ENCODE data around the gene METTL25B. TPM values are rescaled to one million over a fixed set of nuclear protein-coding genes. Genes with fewer than 3 reads are reported as not detected.

Gene METTL25B
- total and polyA plus RNA-seq, 2 of the 13 experiments (the other 11 are each of a cell fraction or from before 2014, with no cell fraction given), result 11.9 to 24.0 TPM

DNA sequence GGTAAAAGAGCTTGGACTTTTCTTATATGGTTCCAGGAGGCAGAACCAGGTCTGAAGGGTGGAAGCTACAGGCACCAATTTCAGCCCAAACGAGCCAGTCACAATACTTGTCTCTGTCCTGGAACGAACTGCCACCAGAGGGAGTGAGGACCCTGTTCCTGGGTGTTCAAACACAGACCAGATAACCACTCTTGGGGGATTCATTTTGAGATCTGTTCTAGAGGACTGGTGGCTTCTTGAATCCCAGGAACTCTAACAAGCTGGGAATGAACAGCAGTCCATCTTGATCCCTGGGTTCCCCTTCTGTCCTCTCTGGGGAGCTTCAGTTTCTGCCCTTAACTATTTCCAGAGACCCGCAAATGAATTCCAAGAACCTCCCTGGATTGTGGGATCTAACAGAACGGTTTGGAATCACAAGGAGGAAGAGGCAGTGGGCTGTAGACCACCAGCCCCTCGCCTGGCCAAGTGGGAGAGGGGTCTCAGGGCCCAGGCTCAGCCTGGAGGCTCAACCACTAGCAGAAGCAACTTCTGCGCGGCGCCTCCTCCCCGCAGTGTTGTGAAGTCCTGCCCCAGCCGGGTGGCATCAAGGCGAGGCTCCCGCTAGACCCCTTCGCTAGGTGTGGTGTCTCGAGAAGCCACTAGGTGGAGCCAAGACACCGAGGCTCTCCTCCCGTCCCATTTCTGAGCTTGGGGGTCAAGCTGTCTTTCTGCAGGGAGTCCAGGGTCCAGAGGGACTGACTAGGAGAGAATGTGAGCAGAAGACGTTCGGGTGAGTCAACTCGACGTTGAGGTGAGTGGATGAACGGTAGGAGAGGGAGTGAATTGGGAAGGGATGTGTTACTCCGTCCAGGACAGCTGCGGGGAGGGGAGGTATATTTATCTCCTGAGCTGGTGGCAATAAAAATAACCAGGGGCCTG is 39.0 kb upstream of the METTL25B start (continued):
- TF ChIP-seq ASH2L (IDR thresholded peaks at IDR 0.05; ENCODE audit: insufficient read length, low read depth, low read length) (peak; percentile 54), GZF1 (CRISPR knock-in tag; IDR thresholded peaks at IDR 0.05) (no peak), MIER3 (CRISPR knock-in tag; IDR thresholded peaks at IDR 0.05; ENCODE audit: borderline replicate concordance) (peak; percentile 53; the same call in 1 of the 2 replicates), BORCS8-MEF2B (CRISPR knock-in tag; IDR thresholded peaks at IDR 0.05) (peak; percentile 59), PHF5A (CRISPR knock-in tag; IDR thresholded peaks at IDR 0.05; ENCODE audit: low read depth, unreplicated experiment) (no peak), MED1 (CRISPR knock-in tag; IDR thresholded peaks at IDR 0.05) (peak; percentile 20; the same call in 1 of the 2 replicates), ZNF343 (CRISPR knock-in tag; IDR thresholded peaks at IDR 0.05) (peak; percentile 26; the same call in 1 of the 2 replicates), ZNF761 (CRISPR knock-in tag; conservative IDR thresholded peaks at IDR 0.05) (0 out of 2 replicates have a peak, but pooled peaks have one; percentile 30), ZNF143 (CRISPR knock-in tag; IDR thresholded peaks at IDR 0.05) (0 out of 2 replicates have a peak, but pooled peaks have one; percentile 17), IKZF1 (IDR thresholded peaks at IDR 0.05) (no peak), SOX6 (IDR thresholded peaks at IDR 0.05) (no peak), SOX6 (CRISPR knock-in tag; IDR thresholded peaks at IDR 0.05) (peak; percentile 21; the same call in 1 of the 2 replicates), CEBPB (IDR thresholded peaks at IDR 0.05; ENCODE audit: borderline replicate concordance, low read depth, low read length) (no peak), KDM6A (CRISPR knock-in tag; IDR thresholded peaks at IDR 0.05; ENCODE audit: low read depth) (no peak), ZNF790 (CRISPR knock-in tag; IDR thresholded peaks at IDR 0.05; ENCODE audit: borderline replicate concordance) (no peak), ZFAT (CRISPR knock-in tag; conservative IDR thresholded peaks at IDR 0.05) (no peak), KLF11 (CRISPR knock-in tag; IDR thresholded peaks at IDR 0.05) (no peak), HOXA9 (CRISPR knock-in tag; IDR thresholded peaks at IDR 0.05; ENCODE audit: borderline replicate concordance) (no peak), CBX5 (CRISPR knock-in tag; IDR thresholded peaks at IDR 0.05; ENCODE audit: borderline replicate concordance) (peak; percentile 47; the same call in 1 of the 2 replicates), HNRNPUL1 (IDR thresholded peaks at IDR 0.05; ENCODE audit: low read depth, low read length) (no peak), RORA (CRISPR knock-in tag; IDR thresholded peaks at IDR 0.05) (no peak)
- TF ChIP-seq, protein P1, sequence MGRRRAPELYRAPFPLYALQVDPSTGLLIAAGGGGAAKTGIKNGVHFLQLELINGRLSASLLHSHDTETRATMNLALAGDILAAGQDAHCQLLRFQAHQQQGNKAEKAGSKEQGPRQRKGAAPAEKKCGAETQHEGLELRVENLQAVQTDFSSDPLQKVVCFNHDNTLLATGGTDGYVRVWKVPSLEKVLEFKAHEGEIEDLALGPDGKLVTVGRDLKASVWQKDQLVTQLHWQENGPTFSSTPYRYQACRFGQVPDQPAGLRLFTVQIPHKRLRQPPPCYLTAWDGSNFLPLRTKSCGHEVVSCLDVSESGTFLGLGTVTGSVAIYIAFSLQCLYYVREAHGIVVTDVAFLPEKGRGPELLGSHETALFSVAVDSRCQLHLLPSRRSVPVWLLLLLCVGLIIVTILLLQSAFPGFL (CRISPR knock-in tag; IDR thresholded peaks at IDR 0.05), result no peak
- TF ChIP-seq, protein P2, sequence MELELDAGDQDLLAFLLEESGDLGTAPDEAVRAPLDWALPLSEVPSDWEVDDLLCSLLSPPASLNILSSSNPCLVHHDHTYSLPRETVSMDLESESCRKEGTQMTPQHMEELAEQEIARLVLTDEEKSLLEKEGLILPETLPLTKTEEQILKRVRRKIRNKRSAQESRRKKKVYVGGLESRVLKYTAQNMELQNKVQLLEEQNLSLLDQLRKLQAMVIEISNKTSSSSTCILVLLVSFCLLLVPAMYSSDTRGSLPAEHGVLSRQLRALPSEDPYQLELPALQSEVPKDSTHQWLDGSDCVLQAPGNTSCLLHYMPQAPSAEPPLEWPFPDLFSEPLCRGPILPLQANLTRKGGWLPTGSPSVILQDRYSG (CRISPR knock-in tag; IDR thresholded peaks at IDR 0.05), result no peak
- TF ChIP-seq, protein P3, sequence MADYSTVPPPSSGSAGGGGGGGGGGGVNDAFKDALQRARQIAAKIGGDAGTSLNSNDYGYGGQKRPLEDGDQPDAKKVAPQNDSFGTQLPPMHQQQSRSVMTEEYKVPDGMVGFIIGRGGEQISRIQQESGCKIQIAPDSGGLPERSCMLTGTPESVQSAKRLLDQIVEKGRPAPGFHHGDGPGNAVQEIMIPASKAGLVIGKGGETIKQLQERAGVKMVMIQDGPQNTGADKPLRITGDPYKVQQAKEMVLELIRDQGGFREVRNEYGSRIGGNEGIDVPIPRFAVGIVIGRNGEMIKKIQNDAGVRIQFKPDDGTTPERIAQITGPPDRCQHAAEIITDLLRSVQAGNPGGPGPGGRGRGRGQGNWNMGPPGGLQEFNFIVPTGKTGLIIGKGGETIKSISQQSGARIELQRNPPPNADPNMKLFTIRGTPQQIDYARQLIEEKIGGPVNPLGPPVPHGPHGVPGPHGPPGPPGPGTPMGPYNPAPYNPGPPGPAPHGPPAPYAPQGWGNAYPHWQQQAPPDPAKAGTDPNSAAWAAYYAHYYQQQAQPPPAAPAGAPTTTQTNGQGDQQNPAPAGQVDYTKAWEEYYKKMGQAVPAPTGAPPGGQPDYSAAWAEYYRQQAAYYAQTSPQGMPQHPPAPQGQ (CRISPR knock-in tag; IDR thresholded peaks at IDR 0.05; ENCODE audit: borderline replicate concordance), result no peak
- TF ChIP-seq, protein P4, sequence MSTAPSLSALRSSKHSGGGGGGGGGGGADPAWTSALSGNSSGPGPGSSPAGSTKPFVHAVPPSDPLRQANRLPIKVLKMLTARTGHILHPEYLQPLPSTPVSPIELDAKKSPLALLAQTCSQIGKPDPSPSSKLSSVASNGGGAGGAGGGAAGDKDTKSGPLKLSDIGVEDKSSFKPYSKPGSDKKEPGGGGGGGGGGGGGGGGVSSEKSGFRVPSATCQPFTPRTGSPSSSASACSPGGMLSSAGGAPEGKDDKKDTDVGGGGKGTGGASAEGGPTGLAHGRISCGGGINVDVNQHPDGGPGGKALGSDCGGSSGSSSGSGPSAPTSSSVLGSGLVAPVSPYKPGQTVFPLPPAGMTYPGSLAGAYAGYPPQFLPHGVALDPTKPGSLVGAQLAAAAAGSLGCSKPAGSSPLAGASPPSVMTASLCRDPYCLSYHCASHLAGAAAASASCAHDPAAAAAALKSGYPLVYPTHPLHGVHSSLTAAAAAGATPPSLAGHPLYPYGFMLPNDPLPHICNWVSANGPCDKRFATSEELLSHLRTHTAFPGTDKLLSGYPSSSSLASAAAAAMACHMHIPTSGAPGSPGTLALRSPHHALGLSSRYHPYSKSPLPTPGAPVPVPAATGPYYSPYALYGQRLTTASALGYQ (CRISPR knock-in tag; IDR thresholded peaks at IDR 0.05), result no peak

Data from HepG2 (cell line).